Calu3 (cell line): ENCODE data around the gene WASF3. TPM values are rescaled to one million over a fixed set of nuclear protein-coding genes. Genes with fewer than 3 reads are reported as not detected.

Experiments used
- BruUV-seq: library from RNA; stranded (reverse); fragments of 400-500 nt; replicated peaks from 2 replicates; lab custom pipeline; 2021; lab: Mats Ljungman, UMichigan
- CTCF ChIA-PET: fragments of 300-600 bp; sonication (Branson Sonifier 250); formaldehyde crosslinking; loops from one replicate; lab custom pipeline; 2022; ENCODE audit warnings: antibody characterized with exemption; lab: Charles Lee
- DNase-seq: peaks from one replicate; pipeline ENCODE4 v3.0.0; 2022
- H3K27ac Mint-ChIP-seq: one replicate; pipeline ENCODE4 v1.8.0; 2022; ENCODE audit warnings: mixed read lengths; ENCODE audit not compliant: unreplicated experiment
- H3K27me3 Mint-ChIP-seq: one replicate; pipeline ENCODE4 v1.8.0; 2022; ENCODE audit warnings: mixed read lengths; ENCODE audit not compliant: unreplicated experiment
- H3K36me3 Mint-ChIP-seq: one replicate; pipeline ENCODE4 v1.8.0; 2022; ENCODE audit warnings: mild to moderate bottlenecking, moderate library complexity, mixed read lengths; ENCODE audit not compliant: insufficient read depth, unreplicated experiment
- H3K4me1 Mint-ChIP-seq: one replicate; pipeline ENCODE4 v1.8.0; 2022; ENCODE audit warnings: mild to moderate bottlenecking, low read depth, mixed read lengths; ENCODE audit not compliant: unreplicated experiment
- H3K4me3 Mint-ChIP-seq: one replicate; pipeline ENCODE4 v1.8.0; 2022; ENCODE audit warnings: mild to moderate bottlenecking, low read depth, moderate library complexity, mixed read lengths; ENCODE audit not compliant: unreplicated experiment
- H3K9me3 Mint-ChIP-seq: one replicate; pipeline ENCODE4 v1.8.0; 2022; ENCODE audit warnings: low read depth, mixed read lengths; ENCODE audit not compliant: unreplicated experiment
- intact Hi-C: fragments of 100-400 bp; cut with micrococcal nuclease; formaldehyde crosslinking; loops from one replicate; pipeline ENCODE4 v1.10.0; 2022; ENCODE audit not compliant: unreplicated experiment
- total RNA-seq: library from RNA; stranded (reverse); gene quantifications from 2 replicates; pipeline ENCODE4 v1.2.3, GENCODE V29; 2022
- TF ChIP-seq, protein P1 (sequence below): fragments of 200-600 bp; IDR thresholded peaks from one replicate; pipeline ENCODE4 v1.8.0; 2022; ENCODE audit warnings: antibody characterized with exemption; ENCODE audit not compliant: unreplicated experiment

Gene WASF3
- total RNA-seq, 1 experiment from 2014 or later = 8.7 TPM

DNA sequence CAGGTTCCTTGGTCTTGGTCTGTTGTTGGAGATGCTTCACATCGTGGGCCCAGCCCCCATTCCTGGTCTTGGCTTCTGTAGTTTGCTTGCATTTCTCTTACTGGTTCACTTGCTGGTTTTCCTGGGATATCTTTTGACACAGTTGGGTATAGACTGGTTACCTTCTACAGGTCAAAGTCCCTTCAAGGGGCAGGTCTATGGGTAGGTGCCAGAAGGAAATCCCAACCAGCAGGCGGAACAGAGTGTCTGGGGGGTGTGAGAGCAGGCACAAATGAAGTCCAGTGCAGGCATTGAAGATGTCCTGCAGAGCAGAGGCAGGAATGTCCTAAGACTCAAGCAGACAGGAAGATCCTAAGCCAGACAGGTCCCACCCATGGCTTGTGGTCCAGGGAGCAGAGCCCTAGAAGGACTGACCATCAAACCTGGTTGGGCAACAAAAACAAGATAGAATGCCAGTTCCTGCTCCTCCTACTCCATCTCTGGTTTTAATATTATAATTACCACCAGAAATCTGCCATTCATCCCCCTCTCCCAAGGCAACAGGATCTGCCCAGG, 17.7 kb upstream of the WASF3 start:
- Mint-ChIP-seq H3K27ac (no peak overlapping the region), H3K36me3 (no peaks in the 10 kb centered on the region), H3K9me3 (no peaks in the 10 kb centered on the region), H3K27me3 (peaks cover 55% of the 10 kb centered on the region), H3K4me3 (no peak overlapping the region), H3K4me1 (peaks cover 19% of the 10 kb centered on the region)
- CTCF ChIA-PET = no interaction called here
- no TSS peak for BruUV-seq
- DNase-seq = no peak
- TF ChIP-seq, protein P1, sequence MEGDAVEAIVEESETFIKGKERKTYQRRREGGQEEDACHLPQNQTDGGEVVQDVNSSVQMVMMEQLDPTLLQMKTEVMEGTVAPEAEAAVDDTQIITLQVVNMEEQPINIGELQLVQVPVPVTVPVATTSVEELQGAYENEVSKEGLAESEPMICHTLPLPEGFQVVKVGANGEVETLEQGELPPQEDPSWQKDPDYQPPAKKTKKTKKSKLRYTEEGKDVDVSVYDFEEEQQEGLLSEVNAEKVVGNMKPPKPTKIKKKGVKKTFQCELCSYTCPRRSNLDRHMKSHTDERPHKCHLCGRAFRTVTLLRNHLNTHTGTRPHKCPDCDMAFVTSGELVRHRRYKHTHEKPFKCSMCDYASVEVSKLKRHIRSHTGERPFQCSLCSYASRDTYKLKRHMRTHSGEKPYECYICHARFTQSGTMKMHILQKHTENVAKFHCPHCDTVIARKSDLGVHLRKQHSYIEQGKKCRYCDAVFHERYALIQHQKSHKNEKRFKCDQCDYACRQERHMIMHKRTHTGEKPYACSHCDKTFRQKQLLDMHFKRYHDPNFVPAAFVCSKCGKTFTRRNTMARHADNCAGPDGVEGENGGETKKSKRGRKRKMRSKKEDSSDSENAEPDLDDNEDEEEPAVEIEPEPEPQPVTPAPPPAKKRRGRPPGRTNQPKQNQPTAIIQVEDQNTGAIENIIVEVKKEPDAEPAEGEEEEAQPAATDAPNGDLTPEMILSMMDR = no peak
- intact Hi-C loops = no loop called here

DNA sequence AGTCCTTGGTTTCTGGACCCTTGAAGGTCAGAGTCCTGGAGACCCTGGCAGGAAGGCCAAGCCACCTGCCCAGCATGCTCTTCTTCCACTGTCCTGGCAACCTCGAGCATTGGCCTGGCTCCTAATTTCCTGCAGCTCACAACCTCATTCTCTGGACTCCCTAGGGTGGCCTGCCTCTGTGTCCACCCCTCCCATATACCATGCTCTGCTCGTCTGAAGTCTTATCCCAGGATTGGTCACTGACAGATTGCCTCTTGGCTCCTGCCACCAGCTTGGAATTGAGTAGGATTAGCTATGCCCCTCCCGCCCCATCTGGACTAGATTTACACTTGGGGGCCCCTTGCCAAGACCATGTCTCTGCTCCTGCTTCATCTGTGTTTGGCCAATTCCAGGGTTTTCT, 17.1 kb upstream of the WASF3 start:
- no peak for DNase-seq
- H3K4me3 Mint-ChIP-seq = no peak overlapping the region
- no TSS peak for BruUV-seq
- H3K9me3 Mint-ChIP-seq = no peaks in the 10 kb centered on the region
- peaks cover 19% of the 10 kb centered on the region for H3K4me1 Mint-ChIP-seq
- intact Hi-C loops = no loop called here
- peaks cover 55% of the 10 kb centered on the region for H3K27me3 Mint-ChIP-seq
- TF ChIP-seq, protein P1 = no peak
- H3K36me3 Mint-ChIP-seq = no peaks in the 10 kb centered on the region
- H3K27ac Mint-ChIP-seq = no peak overlapping the region
- CTCF ChIA-PET = no interaction called here

DNA sequence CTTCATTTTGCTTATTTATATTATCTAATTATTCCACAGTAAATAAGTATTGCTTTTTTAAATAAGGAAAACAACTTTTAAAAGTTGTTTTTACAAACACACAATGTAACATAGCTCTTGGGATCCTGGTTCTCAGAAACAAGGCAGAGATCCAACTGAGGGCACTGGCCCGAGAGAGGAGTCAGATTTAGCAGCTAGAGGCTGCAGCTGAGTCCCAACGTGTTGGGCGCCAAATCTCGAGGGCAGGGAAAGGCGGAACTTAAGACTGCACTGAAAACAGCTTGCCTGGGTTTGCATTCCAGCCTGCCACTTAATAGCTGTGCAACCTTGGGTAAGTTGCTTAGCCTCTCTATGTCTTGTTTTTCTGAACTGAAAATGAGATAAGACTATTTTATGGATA, 16.4 kb upstream of the WASF3 start:
- intact Hi-C loops = no loop called here
- Mint-ChIP-seq H3K4me1 (peaks cover 19% of the 10 kb centered on the region), H3K4me3 (no peak overlapping the region), H3K27me3 (peaks cover 55% of the 10 kb centered on the region), H3K27ac (no peak overlapping the region), H3K36me3 (no peaks in the 10 kb centered on the region), H3K9me3 (no peaks in the 10 kb centered on the region)
- no peak for DNase-seq
- TF ChIP-seq, protein P1 = no peak
- CTCF ChIA-PET = no interaction called here
- no TSS peak for BruUV-seq

DNA sequence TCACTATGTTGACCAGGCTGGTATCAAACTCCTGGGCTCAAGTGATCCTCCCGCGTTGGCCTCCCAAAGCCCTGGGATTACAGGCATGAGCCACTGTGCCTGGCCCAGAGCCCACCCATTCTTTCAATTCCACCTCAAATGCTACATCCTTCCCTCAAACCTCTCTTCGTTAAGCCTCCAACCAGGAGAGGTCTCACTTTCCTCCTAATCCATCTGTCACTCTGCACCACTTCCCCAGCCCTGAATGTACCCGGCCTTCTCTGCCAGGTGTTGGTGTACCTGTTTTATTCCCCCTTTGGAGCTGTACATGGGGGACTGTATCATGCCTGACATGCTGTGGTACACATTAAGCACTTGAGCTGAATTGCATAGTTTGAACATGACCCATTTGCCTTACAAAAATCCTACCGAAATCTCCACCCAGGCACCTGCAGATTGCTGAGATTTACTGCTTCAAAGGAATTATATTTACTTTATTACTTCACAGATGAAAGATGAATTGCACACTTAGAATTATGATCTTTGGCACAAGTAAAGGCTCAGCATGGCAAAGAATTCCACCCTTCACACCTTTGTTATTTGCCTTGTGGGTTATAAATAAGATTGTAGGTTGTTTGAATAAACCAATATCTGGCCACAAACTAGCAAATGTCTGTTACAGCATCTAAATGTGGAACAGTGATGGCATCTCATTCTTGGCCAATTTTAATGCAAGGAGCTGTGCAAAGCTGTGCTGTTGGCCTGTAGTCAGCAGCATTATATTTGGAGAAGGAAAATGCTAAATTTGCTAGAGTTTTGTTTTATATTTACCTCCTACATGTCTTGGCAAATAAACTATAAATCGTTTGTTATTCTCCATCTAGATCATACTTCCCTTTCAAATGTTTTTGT, 15.6 kb upstream of the WASF3 start:
- TF ChIP-seq, protein P1 = no peak
- no peaks in the 10 kb centered on the region for H3K9me3 Mint-ChIP-seq
- no peak for DNase-seq
- intact Hi-C loops = no loop called here
- no TSS peak for BruUV-seq
- no peaks in the 10 kb centered on the region for H3K36me3 Mint-ChIP-seq
- no peak overlapping the region for H3K4me3 Mint-ChIP-seq
- H3K27me3 Mint-ChIP-seq = peaks cover 55% of the 10 kb centered on the region
- peaks cover 19% of the 10 kb centered on the region for H3K4me1 Mint-ChIP-seq
- CTCF ChIA-PET = no interaction called here
- H3K27ac Mint-ChIP-seq = no peak overlapping the region
